HG02610 (cell line): ENCODE results near the gene CLIC4.
"Not testable (repeated sequence)": the region's sequence is repeated elsewhere in the genome, so short reads cannot be mapped to it uniquely, and the experiment has no call there.

Experiments used
- ATAC-seq: cut with Tn5 transposase; IDR thresholded peaks from one replicate; pipeline ENCODE4 v1.9.1; 2021; ENCODE audit warnings: mild to moderate bottlenecking, moderate library complexity; ENCODE audit not compliant: unreplicated experiment

The CLIC4 gene

DNA sequence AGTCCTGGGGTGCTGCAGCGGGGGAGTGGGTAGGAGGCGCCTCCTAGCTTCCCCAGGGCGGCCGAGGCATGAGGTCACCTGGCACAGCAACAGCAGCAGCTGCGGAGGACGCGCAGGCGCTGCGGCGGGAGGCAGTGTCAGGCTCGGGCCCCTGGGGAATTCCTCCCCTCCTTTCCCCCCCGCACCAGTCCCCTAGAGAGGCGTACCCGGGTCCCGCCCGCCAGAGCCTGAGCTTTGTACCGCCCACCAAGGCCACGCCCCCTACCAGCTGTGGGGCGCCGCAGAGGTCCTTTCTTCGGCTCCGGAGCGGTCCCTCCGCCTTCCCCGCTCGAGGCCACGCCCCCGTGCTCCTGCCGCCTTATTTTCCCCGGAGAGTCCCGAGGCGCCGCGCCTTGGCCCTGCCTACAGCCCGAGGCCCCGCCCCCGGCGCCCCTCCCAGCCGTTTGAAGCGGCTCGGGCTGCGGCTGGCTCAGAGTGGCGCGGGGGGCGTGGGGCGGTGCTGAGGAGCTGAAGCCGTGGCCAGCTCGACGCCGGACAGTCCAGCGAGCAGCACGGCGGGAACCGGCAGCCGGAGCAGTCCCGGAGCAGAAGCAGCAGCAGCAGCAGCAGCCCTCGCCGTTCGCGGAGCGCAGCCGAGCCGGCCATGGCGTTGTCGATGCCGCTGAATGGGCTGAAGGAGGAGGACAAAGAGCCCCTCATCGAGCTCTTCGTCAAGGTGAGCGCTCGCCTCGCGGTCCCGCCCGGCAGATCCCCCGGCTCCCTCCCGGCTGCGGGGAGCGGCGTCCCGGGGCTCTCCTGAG is at the start of gene CLIC4:
Gene CLIC4 (plus strand): TSS at position 537 of the 800 bp plus-strand sequence. CDS start 107 bp downstream, at position 644.
- peak; percentile 56 for ATAC-seq

DNA sequence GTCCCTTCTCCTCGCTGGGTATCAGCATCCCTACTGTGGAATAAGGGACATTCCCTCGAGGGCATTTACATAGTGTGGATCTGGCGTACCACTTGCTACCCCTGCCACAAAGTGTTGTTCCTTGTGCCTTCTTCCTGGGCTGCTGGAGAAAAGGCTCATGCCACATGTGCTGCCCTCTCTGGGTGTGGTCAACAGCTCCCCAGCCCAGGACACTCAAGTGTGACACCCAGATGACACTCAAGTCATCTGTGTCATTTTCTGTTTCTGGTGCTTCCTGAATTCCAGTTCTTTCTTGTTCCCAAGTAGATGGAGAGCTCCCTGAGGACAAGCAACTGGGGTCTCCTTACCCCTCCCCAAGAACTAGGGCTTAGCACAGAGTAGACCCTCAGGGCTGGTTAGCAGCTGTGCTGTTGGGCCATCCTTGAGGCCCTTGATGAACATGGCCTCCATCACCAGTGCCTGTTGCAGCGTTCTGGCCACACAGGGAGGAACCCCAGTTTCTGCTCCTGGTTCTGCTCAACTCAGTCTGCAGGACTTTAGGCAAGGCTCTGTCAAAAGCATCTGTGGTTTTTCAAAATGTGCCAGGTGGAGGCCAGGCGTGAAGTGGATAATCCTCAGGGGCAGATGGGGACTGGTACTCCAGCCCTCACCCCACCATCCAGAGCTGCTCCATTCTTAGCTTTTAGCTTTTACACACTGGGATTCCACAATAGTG is 49.0 kb upstream of the CLIC4 start:
- no peak for ATAC-seq

DNA sequence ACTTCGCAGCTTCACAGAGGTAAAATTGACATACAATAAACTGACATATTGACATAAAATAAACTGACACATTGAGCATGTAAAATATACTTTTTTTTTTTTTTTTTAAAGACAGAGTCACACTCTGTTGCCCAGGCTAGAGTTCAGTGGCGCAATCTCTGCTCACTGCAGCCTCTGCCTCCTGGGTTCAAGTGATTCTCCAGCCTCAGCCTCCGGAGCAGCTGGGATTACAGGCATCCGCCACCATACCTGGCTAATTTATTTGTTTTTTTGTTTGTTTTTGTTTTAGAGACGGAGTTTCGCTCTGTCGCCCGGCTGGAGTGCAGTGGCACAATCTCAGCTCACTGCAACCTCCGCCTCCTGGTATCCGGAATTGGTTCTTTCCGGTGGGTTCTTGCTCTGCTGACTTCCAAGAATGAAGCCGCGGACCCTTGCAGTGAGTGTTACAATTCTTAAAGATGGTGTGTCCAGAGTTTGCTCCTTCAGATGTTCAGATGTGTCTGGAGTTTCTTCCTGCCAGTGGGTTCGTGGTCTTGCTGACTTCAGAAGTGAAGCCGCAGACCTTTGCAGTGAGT is 48.4 kb upstream of the CLIC4 start:
- ATAC-seq: no peak

DNA sequence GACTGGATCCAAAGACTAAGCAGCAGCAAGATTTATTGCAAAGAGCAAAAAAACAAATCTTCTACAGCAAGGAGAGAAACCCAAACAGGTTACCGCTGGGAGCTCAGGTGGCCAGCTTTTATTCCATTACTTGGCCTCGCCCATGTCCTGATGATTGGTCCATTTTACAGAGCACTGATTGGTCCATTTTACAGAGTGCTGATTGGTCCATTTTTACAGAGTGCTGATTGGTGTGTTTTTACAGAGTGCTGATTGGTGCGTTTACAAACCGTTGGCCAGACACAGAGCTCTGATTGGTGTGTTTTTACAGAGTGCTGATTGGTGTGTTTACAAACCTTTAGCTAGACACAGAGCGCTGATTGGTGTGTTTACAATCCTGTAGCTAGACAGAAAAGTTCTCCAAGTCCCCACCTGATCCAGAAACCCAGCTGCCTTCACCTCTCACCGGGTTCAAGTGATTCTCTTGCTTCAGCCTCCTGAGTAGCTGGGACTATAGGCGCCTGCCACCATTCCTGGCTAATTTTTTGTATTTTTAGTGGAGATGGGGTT is 47.7 kb upstream of the CLIC4 start:
- not testable (repeated sequence) for ATAC-seq

DNA sequence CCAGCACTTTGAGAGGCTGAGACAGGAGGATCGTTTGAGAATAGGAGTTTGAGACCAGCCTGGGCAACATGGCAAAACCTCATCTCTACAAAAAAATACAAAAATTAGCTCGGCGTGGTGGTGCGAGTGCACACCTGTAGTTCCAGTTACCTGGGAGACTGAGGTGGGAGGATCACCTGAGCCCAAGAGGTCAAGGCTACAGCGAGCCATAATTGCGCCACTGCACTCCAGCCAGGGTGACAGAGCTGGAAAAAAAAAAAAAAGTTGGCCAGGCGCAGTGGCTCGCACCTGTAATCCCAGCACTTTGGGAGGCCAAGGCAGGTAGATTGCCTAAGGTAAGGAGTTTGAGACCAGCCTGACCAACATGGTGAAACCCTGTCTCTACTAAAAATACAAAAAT is 46.9 kb upstream of the CLIC4 start:
- not testable (repeated sequence) for ATAC-seq

DNA sequence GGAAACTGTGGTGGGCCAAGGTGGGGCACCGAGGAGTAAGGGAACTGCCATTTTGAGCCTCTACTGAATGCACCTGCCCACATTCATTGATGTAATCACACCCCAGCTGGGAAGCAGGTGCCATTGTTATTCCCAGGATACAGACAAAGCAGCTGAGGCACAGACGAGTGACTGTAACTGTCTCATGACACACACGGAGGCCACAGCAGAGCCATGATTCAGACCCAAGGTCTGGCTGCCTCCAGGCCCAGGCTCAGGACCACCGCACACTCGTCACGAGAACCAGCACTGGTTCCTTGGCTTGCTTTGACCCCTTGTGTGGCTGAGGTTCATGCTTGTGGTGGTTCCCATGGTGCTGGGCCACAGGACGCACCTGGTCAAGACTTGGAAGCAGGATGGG is 45.6 kb upstream of the CLIC4 start:
- no peak for ATAC-seq

DNA sequence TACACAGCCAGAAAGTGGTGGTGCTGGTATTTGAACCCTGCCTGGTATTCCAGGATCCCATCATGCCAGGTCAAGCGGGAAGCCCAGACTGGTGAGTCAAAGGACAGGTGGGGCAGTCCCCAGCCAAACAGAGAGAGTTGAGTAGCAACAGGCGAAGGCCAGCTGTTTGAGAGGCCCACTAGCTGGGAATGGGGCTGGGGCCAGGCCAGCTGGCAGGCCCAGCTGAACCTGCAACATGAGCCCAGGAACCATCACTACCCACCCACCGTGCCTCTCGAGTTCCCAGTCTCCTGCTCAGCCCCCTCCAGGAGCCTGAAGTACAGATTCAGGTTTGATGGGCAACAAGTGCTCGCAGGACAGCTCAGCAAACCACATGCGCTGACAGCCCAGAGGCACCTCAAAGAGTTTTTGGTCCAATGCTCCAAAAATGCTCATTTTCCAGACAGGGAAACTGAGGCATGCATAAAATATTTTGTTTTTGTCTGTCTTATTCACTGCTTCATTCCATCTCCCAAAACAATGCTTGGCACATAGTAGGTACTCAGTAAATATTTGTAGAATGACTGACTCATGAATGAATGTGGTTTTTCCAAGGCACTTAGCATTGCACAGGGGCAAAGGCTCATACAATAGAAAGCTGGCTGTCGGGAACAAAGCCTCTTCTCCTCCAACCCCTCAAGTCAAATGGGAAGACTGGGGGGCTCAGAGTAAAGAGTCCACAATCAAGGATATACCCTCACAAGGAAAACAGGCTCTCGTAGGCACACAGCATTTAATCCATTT is 42.5 kb upstream of the CLIC4 start:
- no peak for ATAC-seq

DNA sequence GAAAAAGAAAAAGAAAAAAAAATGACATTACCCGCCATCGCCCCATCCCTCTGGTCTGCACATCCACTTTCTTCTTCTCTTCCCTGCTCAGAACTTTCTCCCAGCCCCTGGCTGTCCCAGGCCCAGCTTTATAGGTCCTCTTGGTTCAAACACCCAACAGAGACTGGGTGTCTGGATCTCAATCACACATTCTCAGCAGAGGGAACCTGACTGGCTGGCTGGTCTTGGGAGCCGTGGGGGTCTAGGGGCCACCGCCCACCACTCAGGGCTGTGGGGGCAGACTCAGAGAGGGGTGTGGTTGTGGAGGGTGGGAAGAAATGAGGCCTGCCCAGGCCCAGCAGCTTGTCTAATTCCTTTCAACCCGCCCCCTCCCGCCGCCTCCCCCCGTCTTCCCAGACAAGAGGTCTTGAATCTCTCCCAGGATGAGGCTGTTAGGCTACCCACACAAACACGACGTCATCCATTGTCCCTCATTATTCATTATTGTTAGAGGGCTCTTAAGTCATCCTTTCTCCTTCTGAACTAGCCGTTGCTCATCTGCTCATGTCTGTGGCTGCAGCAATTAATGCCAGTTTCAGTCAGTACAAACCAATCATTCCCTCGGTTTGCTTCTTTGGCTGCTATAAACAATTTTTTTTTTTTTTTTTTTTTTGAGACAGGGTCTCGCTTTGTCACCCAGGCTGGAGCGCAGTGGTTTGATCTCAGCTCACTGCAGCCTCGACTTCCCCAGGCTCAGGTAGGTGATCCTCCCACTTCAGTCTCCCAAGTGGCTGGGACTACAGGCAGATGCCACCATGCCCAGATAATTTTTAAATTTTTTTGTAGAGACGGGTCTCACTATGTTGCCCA is 40.6 kb upstream of the CLIC4 start:
- ATAC-seq: no peak

DNA sequence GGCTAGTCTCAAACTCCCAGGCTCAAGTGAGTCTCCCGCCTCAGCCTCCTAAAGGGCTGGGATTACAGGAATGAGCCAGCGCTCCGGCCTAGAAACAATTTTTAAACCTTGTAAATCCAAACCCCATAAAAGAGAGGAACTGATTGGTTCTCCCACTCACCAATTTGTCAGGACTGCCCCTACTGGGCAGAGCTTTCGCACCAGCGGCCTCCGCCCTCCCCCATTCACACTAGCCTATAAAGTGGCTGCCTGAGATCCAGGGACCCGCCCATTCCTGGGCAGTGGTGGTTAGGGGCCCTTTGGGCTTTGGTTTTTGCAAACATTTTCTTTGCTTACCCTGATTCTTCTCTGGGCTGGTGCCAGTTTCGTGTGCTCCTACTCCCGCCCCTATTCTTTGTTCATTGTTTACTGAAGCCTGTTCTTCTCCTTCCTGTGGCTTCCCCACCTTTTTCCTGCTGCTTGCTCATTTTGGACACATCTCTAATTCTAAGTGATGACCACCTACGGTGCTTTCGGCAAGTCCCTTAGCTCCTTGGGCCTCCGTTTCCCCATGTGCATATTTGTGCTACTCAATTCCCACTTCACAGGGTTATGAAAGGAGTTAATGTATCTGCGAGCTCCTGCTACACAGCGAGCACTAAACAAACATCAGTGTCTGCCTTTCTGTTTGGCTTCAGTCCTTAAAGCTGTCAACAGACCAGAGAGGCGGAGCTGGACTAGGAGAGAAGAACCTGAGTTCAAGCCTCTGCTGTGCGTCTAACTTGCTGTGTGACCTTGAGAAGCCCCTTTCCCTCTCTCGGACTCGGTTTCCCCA is 39.8 kb upstream of the CLIC4 start:
- no peak for ATAC-seq

DNA sequence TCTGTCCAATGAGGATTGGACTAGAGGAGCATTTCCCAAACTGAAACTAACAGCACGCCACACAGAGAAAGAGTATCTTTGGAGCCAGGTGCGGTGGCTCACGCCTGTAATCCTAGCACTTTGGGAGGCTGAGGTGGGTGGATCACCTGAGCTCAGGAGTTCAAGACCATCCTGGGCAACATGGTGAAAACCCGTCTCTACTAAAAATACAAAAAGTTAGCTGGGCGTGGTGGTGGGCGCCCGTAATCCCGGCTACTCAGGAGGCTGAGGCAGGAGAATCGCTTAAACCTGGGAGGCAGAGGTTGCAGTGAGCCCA is 39.2 kb upstream of the CLIC4 start:
- not testable (repeated sequence) for ATAC-seq

DNA sequence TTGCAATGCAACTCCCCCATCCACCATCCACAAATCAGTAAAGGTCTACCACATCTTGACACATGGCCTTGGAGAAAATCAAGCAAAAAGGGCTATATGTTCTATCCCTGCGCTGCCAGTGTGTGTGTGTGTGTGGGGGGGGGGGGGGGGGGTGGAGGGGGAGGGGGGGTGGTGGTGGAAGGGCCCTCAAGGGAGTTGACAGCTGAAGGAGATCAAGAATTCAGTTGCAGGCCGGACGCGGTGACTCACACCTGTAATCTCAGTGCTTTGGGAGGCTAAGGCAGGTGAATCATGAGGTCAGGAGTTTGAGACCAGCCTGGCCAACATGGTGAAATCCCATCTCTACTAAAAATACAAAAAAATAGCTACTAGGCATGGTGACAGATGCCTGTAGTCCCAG is 37.6 kb upstream of the CLIC4 start:
- no peak for ATAC-seq

DNA sequence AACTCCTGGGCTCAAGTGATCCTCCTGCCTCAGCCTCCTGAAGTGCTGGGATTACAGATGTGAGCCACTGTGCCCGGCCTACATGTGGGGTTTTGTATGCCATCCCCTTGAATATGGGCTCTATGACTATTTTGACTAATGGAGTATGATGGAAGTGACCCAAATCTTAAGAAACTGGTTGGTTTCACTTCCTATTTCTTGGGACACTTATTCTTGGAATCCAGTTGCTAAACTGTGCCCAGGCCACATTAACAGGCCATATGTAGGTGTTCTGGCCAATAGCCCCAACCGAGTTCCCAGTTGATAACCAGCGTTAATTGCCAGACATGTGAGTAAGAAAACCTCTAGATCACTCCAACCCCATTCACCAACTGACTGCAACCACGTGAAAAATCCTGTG is 36.3 kb upstream of the CLIC4 start:
- no peak for ATAC-seq

DNA sequence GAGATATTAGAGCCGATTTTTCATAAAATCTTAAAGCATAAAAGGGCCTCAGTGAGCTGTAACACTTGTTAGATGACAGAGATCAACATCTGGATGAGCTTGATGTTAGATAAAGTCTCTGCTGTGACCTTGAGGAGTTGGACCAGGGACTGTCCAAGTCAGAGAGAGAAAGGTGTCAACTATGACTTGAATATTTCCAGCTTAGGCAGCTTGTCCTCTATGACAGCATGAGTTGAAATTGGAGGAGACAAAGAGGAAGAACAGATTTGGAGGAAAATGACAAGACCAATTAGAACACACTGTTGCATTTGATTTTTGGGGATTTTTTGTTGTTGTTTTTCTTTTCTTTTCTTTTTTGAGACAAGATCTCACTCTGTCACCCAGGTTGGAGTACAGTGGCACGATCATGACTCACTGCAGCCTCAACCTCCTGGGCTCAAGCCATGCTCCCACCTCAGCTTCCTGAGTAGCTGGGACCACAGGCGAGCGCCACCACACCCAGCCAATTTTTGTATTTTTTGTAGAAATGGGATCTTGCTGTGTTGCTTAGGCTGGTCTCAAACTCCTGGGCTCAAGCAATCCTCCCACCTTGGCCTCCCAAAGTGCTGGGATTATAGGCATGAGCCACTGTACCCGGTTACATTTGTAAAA is 35.3 kb upstream of the CLIC4 start:
- ATAC-seq: no peak

DNA sequence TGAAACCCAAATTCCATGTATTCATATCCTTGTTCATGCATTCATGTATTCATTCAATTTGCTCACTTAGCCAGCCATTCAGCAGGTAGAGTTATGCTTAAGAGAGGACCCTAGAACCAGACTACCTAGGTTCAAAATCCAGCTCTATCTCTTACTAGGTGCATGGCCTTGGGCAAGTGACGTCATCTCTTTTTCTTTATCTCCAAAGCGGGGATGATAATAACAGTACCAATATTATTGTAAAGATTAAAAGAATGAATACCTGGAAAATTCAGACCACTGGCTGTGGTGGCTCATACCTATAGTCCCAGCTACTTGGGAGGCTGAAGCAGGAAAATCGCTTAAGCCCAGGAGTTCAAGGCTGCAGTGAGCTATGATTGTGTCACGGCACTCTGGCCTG is 33.9 kb upstream of the CLIC4 start:
- ATAC-seq: no peak

DNA sequence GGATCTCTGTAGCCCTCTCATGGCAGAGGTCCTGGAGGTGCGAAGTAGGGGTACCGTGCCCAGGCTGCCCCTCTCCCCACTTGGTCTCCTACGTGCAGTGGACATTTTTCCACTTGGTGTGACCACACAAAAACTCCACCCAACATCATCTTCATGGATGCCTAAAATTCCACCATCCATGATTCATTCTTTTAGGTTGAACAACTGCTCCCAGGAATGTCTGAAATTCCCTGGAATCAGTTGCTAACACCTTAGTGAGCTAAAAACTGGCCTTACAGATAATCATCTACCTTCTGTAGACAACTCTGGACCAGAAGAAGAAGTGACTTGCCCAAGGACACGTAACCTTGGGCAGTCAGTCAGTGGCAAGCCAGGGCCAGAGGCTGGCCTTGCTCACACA is 32.1 kb upstream of the CLIC4 start:
- no peak for ATAC-seq

DNA sequence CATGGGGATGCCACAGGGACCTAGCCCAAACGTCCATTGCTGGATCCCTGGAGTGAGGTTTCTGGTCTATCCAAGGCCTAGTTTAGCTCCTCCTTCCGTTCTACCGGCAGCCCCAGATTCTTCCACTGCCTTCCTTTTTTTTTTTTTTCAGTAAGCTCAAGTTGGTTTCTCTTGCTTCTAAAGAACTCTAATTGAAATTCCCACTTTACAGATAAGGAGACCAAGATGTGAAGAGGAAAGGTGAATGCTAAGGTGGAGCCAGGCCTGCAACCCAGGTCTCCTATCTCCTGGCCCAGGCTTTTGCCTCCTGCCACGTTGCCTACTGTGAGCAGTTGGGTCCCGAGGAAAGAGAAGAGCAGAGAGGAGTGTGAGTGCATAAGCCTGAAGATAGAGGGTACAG is 31.5 kb upstream of the CLIC4 start:
- ATAC-seq: no peak

DNA sequence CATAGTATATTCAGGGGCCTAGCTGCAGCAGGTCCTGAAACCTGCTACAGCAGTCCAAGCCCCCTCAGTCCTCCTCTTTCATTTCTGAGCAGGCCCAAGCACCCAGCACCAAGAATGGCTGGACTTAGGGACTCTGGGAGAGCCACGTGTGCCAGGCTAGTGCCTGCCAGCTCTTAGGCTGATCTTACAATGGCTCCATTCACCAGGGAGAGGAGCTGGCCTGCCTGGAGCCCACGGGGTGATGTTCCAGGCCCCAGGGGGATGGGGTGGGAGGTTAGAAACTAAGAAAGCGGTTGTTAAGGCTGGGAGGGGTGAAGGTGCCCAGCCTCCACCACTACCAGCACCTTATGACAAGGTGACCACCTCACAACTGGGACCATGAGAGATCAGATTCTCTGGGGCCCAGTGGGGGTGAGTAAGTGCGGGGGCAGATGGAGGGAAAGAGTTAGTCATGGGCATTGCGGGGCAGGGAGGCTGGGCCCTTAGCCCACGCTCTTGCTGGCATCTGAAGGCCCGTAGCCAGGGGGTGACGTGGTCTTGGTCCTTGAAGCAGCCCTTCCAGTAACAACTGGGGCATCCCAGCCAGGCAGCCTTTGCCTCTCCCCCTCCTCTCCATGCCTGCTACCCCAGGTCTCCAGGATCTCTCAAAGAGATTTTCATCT is 30.3 kb upstream of the CLIC4 start:
- ATAC-seq: no peak

DNA sequence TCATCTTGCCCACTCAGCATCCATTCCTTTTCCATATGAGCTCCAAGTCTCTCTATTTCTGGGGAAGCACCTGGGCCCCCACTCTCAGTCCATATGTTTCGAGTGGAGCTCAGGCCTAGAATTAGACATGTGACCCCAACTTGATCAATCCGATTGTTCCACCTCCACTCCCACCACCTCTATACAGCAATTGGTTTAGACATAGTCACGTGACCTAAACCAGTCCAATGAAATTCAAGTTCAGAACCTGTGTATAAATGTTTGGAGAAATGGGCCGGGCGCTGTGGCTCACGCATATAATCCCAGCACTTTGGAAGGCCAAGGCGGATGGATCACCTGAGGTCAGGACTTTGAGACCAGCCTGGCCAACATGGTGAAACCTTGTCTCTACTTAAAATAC is 29.6 kb upstream of the CLIC4 start:
- ATAC-seq: no peak
